Measurements from ENCODE around the gene CDKN2D.

The CDKN2D gene

GRCh38 chr19:10521461-10522171 is 47.2 kb downstream of the CDKN2D start:
- DNase-seq: no peak

- DNase-seq: no peak
Measured at GRCh38 chr19:10520652-10521318, 48.0 kb downstream of the CDKN2D start.

- DNase-seq: no peak
Measured at GRCh38 chr19:10519421-10519820, 49.4 kb downstream of the CDKN2D start.

- DNase-seq: peak in 11 of 58 donors; percentile 9 to 61 (median 35)
Measured at GRCh38 chr19:10518444-10519361, 50.1 kb downstream of the CDKN2D start.

- peak in 33 of 58 donors; percentile 13 to 89 (median 64) for DNase-seq
Measured at GRCh38 chr19:10517760-10518443, 50.9 kb downstream of the CDKN2D start.

GRCh38 chr19:10517361-10517759 is 51.4 kb downstream of the CDKN2D start, which contains the start of gene S1PR5:
Gene S1PR5 (minus strand): TSS chr19:10517447. CDS start chr19:10515011, 2,436 bp downstream.
- peak in 55 of 58 donors; percentile 16 to 95 (median 78) for DNase-seq

- DNase-seq: peak in 3 of 58 donors; percentile 32 to 45 (median 45)
Measured at GRCh38 chr19:10516671-10517286, 52.0 kb downstream of the CDKN2D start.

Data from anterior cingulate cortex (tissue), 58 donors.